Testis (tissue), 3 donors: ENCODE data around the gene GABRE. TPM values are rescaled to one million over a fixed set of nuclear protein-coding genes. Genes with fewer than 3 reads are reported as not detected.

Source experiments
- DNase-seq: peaks from one replicate; pipeline ENCODE4 v3.0.0-alpha.2; 2019
- H3K27ac ChIP-seq, 2 donors: fragments of 200-600 bp; sonication (generic); one replicate each; pipeline ENCODE4 v1.5.1; 2019
- H3K27me3 ChIP-seq: fragments of 200-600 bp; sonication (generic); one replicate; pipeline ENCODE4 v1.5.1; 2019
- H3K36me3 ChIP-seq: fragments of 200-600 bp; sonication (generic); one replicate; pipeline ENCODE4 v1.5.1; 2017; ENCODE audit warnings: low read depth; ENCODE audit errors: missing control alignments
- H3K4me1 ChIP-seq: fragments of 200-600 bp; sonication (generic); one replicate; pipeline ENCODE4 v1.5.1; 2019
- H3K4me3 ChIP-seq, 2 donors: fragments of 200-600 bp; sonication (generic); one replicate each; pipeline ENCODE4 v1.5.1; 2017 to 2019
- H3K9me3 ChIP-seq: fragments of 200-600 bp; sonication (generic); one replicate; pipeline ENCODE4 v1.5.1; 2017
- POLR2A ChIP-seq: fragments of 450-650 bp; IDR thresholded peaks from one replicate; pipeline ENCODE4 v1.6.1; 2017; ENCODE audit warnings: antibody characterized with exemption, mild to moderate bottlenecking, moderate library complexity
- WGBS, 2 donors: methylation state at CpG; one replicate each; pipeline ENCODE4 v1.1.5; 2018; 5-methylcytosine and 5-hydroxymethylcytosine counted together
- intact Hi-C: fragments of 100-400 bp; cut with DNase I; formaldehyde crosslinking; loops from one replicate; pipeline ENCODE4 v1.15.1; 2023; ENCODE audit warnings: low total_unique reads
- polyA plus RNA-seq: library from polyadenylated mRNA; stranded (reverse); fragments of 350-450 nt; fragmentation: Illumina TruSeq; extraction: RNeasy Lipid Tissue Mini Kit (QIAGEN cat#74804); gene quantifications from one replicate; pipeline ENCODE4 v1.2.3, GENCODE V29; 2014; ENCODE audit warnings: low read depth, low replicate concordance; ENCODE audit not compliant: insufficient read depth
- total RNA-seq, 2 donors: library from RNA; depleted of rRNA; stranded (reverse); fragments of >200 nt; gene quantifications; one replicate each; pipeline ENCODE4 v1.2.3, GENCODE V29; 2016
- TF ChIP-seq, protein P1 (sequence below), 3 experiments: fragments of 450-650 bp in 2 of 3; fragments of 200-600 bp in 1 of 3; sonication (generic) in 1 of 3; IDR thresholded peaks; one replicate each; pipeline ENCODE4 v1.5.1; 2016 to 2019; ENCODE audit warnings: antibody characterized with exemption in 3 of 3, mild to moderate bottlenecking in 2 of 3, moderate library complexity in 1 of 3

Gene GABRE
- total and polyA plus RNA-seq, 3 donors from 2014 or later: 7.9 to 9.7 (median 9.3) TPM

DNA sequence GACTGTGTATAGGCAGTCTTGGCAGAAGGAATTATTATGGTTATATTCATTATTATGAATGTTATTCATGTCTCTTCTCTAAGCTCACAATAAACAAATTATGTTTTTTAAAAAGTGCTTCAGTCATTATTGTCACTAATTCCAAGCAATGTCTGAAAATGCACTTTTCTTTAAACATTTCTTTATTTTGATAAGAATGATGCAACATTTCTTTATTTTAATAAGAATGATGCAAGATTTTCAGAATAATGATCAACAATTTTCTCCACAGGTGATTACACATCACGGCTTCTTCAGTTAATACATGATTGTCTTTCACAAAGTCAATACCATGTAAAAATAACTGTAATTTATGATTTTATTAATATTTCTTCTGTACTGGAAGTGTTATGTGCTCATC is 39.1 kb downstream of the GABRE start:
- no peak for DNase-seq
- Histone ChIP-seq H3K27me3 (no peaks in the 10 kb centered on the region), H3K36me3 (no peaks in the 10 kb centered on the region), H3K9me3 (no peaks in the 10 kb centered on the region), H3K4me3 (no peak overlapping the region), H3K27ac (no peak overlapping the region), H3K4me1 (no peaks in the 10 kb centered on the region)
- 86 to 100% methylated on average over 1 of the region's 1 CpG for WGBS, 2 donors
- TF ChIP-seq, protein P1, sequence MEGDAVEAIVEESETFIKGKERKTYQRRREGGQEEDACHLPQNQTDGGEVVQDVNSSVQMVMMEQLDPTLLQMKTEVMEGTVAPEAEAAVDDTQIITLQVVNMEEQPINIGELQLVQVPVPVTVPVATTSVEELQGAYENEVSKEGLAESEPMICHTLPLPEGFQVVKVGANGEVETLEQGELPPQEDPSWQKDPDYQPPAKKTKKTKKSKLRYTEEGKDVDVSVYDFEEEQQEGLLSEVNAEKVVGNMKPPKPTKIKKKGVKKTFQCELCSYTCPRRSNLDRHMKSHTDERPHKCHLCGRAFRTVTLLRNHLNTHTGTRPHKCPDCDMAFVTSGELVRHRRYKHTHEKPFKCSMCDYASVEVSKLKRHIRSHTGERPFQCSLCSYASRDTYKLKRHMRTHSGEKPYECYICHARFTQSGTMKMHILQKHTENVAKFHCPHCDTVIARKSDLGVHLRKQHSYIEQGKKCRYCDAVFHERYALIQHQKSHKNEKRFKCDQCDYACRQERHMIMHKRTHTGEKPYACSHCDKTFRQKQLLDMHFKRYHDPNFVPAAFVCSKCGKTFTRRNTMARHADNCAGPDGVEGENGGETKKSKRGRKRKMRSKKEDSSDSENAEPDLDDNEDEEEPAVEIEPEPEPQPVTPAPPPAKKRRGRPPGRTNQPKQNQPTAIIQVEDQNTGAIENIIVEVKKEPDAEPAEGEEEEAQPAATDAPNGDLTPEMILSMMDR (IDR thresholded peaks at IDR 0.05): no peak
- no peak for TF ChIP-seq POLR2A
- intact Hi-C loops: no loop called here

DNA sequence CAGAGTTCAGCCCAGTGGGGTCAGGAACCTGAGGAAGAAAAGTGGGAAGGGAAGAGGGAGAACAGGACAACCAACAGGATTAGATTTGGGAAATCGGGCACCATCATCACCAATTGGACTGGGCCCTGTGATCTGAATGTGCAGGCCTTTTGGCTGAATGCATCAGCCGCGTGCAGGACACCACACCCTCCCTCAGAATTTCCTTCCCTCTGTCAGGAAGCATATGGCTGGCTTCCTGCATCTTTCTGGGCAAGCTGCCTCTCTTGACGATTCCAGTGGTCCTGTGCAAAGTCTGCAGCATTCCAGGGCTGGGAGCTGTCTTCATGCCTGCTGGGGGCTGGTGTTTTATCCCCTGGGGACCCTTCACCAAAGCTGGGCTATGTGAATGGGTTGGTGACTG is 45.4 kb downstream of the GABRE start:
- Histone ChIP-seq H3K4me3 (no peak overlapping the region), H3K27me3 (no peaks in the 10 kb centered on the region), H3K9me3 (no peaks in the 10 kb centered on the region), H3K27ac (no peak overlapping the region), H3K36me3 (no peaks in the 10 kb centered on the region), H3K4me1 (no peaks in the 10 kb centered on the region)
- 63 to 72% methylated on average over 4 of the region's 4 CpGs for WGBS, 2 donors
- no peak for DNase-seq
- TF ChIP-seq, protein P1 (IDR thresholded peaks at IDR 0.05): no peak
- TF ChIP-seq POLR2A: no peak
- intact Hi-C loops: no loop called here

DNA sequence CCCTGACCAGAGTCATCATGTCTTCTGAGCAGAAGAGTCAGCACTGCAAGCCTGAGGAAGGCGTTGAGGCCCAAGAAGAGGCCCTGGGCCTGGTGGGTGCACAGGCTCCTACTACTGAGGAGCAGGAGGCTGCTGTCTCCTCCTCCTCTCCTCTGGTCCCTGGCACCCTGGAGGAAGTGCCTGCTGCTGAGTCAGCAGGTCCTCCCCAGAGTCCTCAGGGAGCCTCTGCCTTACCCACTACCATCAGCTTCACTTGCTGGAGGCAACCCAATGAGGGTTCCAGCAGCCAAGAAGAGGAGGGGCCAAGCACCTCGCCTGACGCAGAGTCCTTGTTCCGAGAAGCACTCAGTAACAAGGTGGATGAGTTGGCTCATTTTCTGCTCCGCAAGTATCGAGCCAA is 50.8 kb downstream of the GABRE start:
- Histone ChIP-seq H3K9me3 (no peaks in the 10 kb centered on the region), H3K27ac (no peak overlapping the region), H3K36me3 (no peaks in the 10 kb centered on the region), H3K27me3 (no peaks in the 10 kb centered on the region), H3K4me1 (no peaks in the 10 kb centered on the region), H3K4me3 (no peak overlapping the region)
- no peak for TF ChIP-seq POLR2A
- TF ChIP-seq, protein P1 (IDR thresholded peaks at IDR 0.05): no peak
- WGBS, 2 donors: 93 to 100% methylated on average over 1 to 5 of the region's 6 CpGs
- intact Hi-C loops: no loop called here
- DNase-seq: no peak

DNA sequence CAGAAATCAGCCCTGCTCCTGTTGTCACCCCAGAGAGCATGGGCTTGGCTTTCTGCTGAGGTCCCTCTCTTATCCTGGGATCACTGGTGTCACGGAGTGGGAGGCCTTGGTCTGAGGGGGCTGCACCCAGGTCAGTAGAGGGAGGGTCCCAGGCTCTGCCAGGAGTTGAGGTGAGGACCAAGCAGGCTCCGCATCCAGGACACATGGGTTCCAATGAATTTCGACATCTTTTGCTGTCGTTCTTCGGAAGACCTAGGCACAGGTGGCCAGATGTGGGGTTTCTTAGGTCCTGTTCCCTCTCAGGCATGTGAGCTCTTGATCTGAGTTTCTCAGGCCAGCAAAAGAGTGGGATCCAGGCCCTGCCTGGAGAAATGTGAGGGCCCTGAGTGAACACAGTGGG is 51.8 kb downstream of the GABRE start:
- TF ChIP-seq POLR2A: no peak
- TF ChIP-seq, protein P1 (IDR thresholded peaks at IDR 0.05): no peak
- WGBS, 2 donors: 90% methylated on average over 5 of the region's 5 CpGs; no CpG with 5 or more reads in 1 of the 2 donors
- Histone ChIP-seq H3K27me3 (no peaks in the 10 kb centered on the region), H3K4me1 (no peaks in the 10 kb centered on the region), H3K27ac (no peak overlapping the region), H3K9me3 (no peaks in the 10 kb centered on the region), H3K36me3 (no peaks in the 10 kb centered on the region), H3K4me3 (no peak overlapping the region)
- intact Hi-C loops: no loop called here
- DNase-seq: no peak

DNA sequence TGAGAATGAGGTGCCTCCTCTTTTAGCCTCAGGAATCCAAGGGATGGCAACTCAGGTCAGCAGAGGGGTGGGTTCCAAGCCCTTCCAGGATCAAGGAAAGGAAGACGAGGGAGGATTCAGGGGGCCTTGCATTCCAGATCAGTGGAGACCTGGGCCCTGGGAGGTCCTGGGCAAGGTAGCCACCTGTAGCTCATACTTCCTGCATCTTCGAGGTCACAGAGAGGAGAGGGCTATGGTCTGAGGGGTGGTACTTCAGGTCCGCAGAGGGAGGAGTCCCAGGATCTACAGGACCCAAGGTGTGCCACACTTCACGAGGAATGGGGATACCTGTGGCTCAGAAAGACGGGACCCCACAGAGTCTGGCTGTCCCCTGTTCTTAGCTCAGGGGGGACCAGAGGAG is 52.6 kb downstream of the GABRE start:
- Histone ChIP-seq H3K4me3 (no peak overlapping the region), H3K4me1 (no peaks in the 10 kb centered on the region), H3K36me3 (no peaks in the 10 kb centered on the region), H3K27me3 (no peaks in the 10 kb centered on the region), H3K9me3 (no peaks in the 10 kb centered on the region), H3K27ac (no peak overlapping the region)
- no peak for DNase-seq
- no peak for TF ChIP-seq POLR2A
- TF ChIP-seq, protein P1 (IDR thresholded peaks at IDR 0.05): no peak
- intact Hi-C loops: no loop called here
- 80 to 95% methylated on average over 1 to 5 of the region's 5 CpGs for WGBS, 2 donors
